ENCODE measurements around the gene PCARE.

PCARE gene

GRCh38 chr2:29016504-29016903, 57.8 kb downstream of the PCARE start:
- H3K36me3 ChIP-seq (ENCODE audit: control insufficient read depth, insufficient read depth, low read length), result no peaks in the 10 kb centered on the region
- no peak overlapping the region for H3K27ac ChIP-seq (ENCODE audit: low read depth, low read length)
- H3K27me3 ChIP-seq (ENCODE audit: control insufficient read depth, insufficient read depth, low read length), result no peaks in the 10 kb centered on the region
- no peaks in the 10 kb centered on the region for H3K9me3 ChIP-seq (ENCODE audit: control insufficient read depth, insufficient read depth, low read depth, low read length)
- H3K4me3 ChIP-seq (ENCODE audit: low read depth, low read length), result no peak overlapping the region
- H3K9ac ChIP-seq (ENCODE audit: low read length), result no peak overlapping the region
- peaks cover 15% of the 10 kb centered on the region; the same call in 1 of the 2 replicates for H3K4me1 ChIP-seq (ENCODE audit: control insufficient read depth, insufficient read depth, low read length)

GRCh38 chr2:29015701-29016470, 58.4 kb downstream of the PCARE start:
- Histone ChIP-seq H3K27me3 (ENCODE audit: control insufficient read depth, insufficient read depth, low read length) (no peaks in the 10 kb centered on the region), H3K9ac (ENCODE audit: low read length) (no peak overlapping the region), H3K9me3 (ENCODE audit: control insufficient read depth, insufficient read depth, low read depth, low read length) (no peaks in the 10 kb centered on the region), H3K27ac (ENCODE audit: low read depth, low read length) (no peak overlapping the region), H3K4me1 (ENCODE audit: control insufficient read depth, insufficient read depth, low read length) (peaks cover 22% of the 10 kb centered on the region), H3K4me3 (ENCODE audit: low read depth, low read length) (no peak overlapping the region), H3K36me3 (ENCODE audit: control insufficient read depth, insufficient read depth, low read length) (no peaks in the 10 kb centered on the region)

GRCh38 chr2:29014811-29015421, 59.4 kb downstream of the PCARE start:
- no peaks in the 10 kb centered on the region for H3K36me3 ChIP-seq (ENCODE audit: control insufficient read depth, insufficient read depth, low read length)
- no peaks in the 10 kb centered on the region for H3K27me3 ChIP-seq (ENCODE audit: control insufficient read depth, insufficient read depth, low read length)
- no peak overlapping the region for H3K4me3 ChIP-seq (ENCODE audit: low read depth, low read length)
- no peak overlapping the region for H3K9ac ChIP-seq (ENCODE audit: low read length)
- H3K27ac ChIP-seq (ENCODE audit: low read depth, low read length), result no peak overlapping the region
- peaks cover 31% of the 10 kb centered on the region for H3K4me1 ChIP-seq (ENCODE audit: control insufficient read depth, insufficient read depth, low read length)
- H3K9me3 ChIP-seq (ENCODE audit: control insufficient read depth, insufficient read depth, low read depth, low read length), result no peaks in the 10 kb centered on the region

GRCh38 chr2:29014331-29014730, 60.0 kb downstream of the PCARE start:
- H3K4me3 ChIP-seq (ENCODE audit: low read depth, low read length), result no peak overlapping the region
- H3K27ac ChIP-seq (ENCODE audit: low read depth, low read length), result no peak overlapping the region
- no peaks in the 10 kb centered on the region for H3K36me3 ChIP-seq (ENCODE audit: control insufficient read depth, insufficient read depth, low read length)
- peaks cover 37% of the 10 kb centered on the region for H3K4me1 ChIP-seq (ENCODE audit: control insufficient read depth, insufficient read depth, low read length)
- no peaks in the 10 kb centered on the region for H3K9me3 ChIP-seq (ENCODE audit: control insufficient read depth, insufficient read depth, low read depth, low read length)
- H3K9ac ChIP-seq (ENCODE audit: low read length), result no peak overlapping the region
- no peaks in the 10 kb centered on the region for H3K27me3 ChIP-seq (ENCODE audit: control insufficient read depth, insufficient read depth, low read length)

- Histone ChIP-seq H3K9ac (ENCODE audit: low read length) (no peak overlapping the region), H3K9me3 (ENCODE audit: control insufficient read depth, insufficient read depth, low read depth, low read length) (no peaks in the 10 kb centered on the region), H3K36me3 (ENCODE audit: control insufficient read depth, insufficient read depth, low read length) (no peaks in the 10 kb centered on the region), H3K27ac (ENCODE audit: low read depth, low read length) (no peak overlapping the region), H3K27me3 (ENCODE audit: control insufficient read depth, insufficient read depth, low read length) (no peaks in the 10 kb centered on the region), H3K4me3 (ENCODE audit: low read depth, low read length) (no peak overlapping the region), H3K4me1 (ENCODE audit: control insufficient read depth, insufficient read depth, low read length) (peaks cover 37% of the 10 kb centered on the region)
These were observed 61.1 kb downstream of the PCARE start for GRCh38 chr2:29013057-29013780.

GRCh38 chr2:29012211-29012681, 62.1 kb downstream of the PCARE start:
- Histone ChIP-seq H3K9me3 (ENCODE audit: control insufficient read depth, insufficient read depth, low read depth, low read length) (no peaks in the 10 kb centered on the region), H3K4me1 (ENCODE audit: control insufficient read depth, insufficient read depth, low read length) (peaks cover 37% of the 10 kb centered on the region), H3K27me3 (ENCODE audit: control insufficient read depth, insufficient read depth, low read length) (no peaks in the 10 kb centered on the region), H3K36me3 (ENCODE audit: control insufficient read depth, insufficient read depth, low read length) (no peaks in the 10 kb centered on the region), H3K27ac (ENCODE audit: low read depth, low read length) (no peak overlapping the region), H3K9ac (ENCODE audit: low read length) (no peak overlapping the region), H3K4me3 (ENCODE audit: low read depth, low read length) (no peak overlapping the region)
